Right forelimb (tissue), 1 donor: ENCODE measurements around the gene ZFP64.
"Not testable (repeated sequence)": the region's sequence is repeated elsewhere in the genome, so short reads cannot be mapped to it uniquely, and the experiment has no call there.

Experiments used
- DNase-seq: peaks from one replicate; pipeline ENCODE4 v3.0.0-alpha.2; 2018

ZFP64 gene

DNA sequence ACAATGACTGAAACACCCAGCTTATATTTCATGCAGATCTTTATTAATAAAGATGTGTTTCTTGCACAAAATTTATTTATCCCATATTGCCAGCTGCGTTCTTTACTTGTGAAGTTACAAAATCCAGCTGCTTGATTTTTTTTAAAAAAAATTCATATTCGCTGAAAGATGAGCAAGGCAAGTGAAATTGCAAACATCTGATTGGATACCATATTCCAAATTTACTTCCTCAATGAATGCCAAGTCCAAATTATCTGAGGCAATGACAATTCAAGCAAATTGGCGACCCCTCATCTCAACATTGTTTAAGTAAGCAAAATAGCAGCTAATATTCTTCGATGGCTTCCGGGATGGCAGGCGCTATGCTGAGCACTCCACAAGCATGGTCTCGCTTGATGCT is 37.7 kb downstream of the ZFP64 start:
- DNase-seq = no peak

DNA sequence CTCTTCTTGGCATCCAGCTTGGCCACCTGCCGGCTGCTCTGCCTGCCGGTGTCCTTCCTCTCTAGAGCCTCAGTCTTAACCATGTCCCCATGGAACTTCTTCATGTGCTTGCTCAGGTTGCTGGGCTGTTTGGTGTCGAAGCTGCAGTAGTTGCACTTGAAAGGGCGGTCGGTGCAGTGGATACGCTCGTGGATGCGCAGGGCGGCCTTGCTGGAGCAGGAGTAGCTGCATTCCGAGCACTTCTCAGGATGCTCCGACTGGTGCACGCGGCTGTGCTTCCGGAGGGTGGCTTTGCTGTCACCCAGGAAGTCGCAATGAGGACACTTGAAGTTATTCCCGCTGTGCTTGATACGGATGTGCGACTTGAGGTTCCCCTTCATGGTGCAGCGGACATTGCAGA is 38.7 kb downstream of the ZFP64 start:
- no peak for DNase-seq

GRCh38 chr20:52152416-52152815 is 39.2 kb downstream of the ZFP64 start:
- no peak for DNase-seq

- no peak for DNase-seq
These were observed 40.9 kb downstream of the ZFP64 start for GRCh38 chr20:52150440-52151258.

GRCh38 chr20:52145587-52145986 is 46.0 kb downstream of the ZFP64 start:
- DNase-seq = no peak

- no peak for DNase-seq
These were observed 48.3 kb downstream of the ZFP64 start for GRCh38 chr20:52143277-52143676.

GRCh38 chr20:52142757-52143156 is 48.8 kb downstream of the ZFP64 start:
- no peak for DNase-seq

DNA sequence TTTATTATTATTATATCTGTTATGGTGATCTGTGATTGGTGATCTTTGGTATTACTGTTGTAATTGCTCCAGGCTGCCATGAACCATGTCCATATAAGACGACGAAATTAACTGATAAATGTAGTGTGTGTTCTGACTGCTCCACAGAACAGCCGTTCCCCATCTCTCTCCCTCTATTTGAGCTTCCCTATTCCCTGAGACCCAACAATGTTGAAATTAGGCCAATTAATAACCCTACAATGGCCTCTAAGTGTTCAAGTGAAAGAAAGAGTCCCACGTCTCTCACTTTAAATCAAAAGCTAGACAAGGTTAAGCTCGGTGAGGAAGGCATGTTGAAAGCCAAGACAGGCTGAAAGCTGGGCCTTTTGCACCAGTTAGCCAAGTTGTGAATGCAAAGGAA is 51.6 kb downstream of the ZFP64 start:
- no peak for DNase-seq

GRCh38 chr20:52137850-52138249 is 53.7 kb downstream of the ZFP64 start:
- DNase-seq = no peak

GRCh38 chr20:52133714-52134113 is 57.9 kb downstream of the ZFP64 start:
- not testable (repeated sequence) for DNase-seq

GRCh38 chr20:52132337-52132736 is 59.2 kb downstream of the ZFP64 start:
- no peak for DNase-seq

- DNase-seq = no peak
These were observed 60.4 kb downstream of the ZFP64 start for GRCh38 chr20:52131048-52131643.

DNA sequence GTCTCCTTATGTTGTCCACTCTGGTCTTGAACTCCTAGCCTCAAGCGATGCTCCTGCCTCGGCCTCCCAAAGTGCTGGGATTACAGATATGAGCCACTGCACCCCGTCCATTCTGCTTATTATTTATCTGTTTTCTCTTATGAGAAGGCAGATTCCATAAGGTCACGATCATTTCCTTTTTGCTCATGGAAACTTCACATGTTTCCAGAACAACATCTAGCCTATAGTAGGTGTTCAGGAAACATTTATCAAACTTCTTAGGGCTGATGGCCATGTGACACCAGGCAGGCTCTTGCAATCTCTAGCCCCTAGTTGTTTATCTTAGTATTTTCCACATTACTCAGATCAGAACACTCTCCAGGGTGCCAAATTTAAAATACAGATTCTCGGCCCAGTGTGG is 61.2 kb downstream of the ZFP64 start:
- no peak for DNase-seq

DNA sequence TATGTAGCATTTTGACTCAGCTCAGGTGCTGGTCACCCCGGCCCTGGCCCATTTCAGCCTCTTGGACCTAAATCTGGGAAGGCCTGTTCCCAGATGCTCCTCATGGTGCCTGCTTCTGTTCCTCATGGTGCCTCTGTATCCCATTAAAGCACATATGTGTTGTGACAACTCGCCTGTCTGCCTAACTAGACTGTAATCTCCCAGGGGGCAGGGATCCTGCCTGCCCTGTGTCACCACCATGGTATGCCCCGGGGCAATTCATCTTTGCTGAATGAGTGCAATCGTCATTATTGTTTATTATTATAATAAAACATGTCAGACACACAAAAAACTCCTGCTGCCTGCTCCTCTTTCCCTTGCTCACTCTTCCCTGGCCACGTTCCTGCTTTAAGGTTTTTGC is 62.0 kb downstream of the ZFP64 start:
- no peak for DNase-seq

DNA sequence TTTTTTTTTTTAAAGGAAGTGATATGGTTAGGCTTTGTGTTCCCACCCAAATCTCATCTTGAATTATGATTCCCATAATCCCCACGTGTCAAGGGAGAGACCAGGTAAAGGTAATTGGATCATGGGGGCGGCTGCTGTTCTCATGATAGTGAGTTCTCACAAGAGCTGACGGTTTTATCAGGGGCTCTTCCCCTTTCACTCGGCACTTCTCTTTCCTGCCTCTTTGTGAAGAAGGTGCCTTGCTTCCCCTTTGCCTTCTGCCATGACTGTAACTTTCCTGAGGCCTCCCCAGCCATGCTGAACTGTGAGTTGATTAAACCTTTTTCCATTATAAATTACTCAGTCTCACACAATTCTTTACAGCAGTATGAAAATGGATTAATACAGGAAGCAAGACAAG is 64.3 kb downstream of the ZFP64 start:
- DNase-seq = no peak

GRCh38 chr20:52124821-52125220 is 66.8 kb downstream of the ZFP64 start:
- DNase-seq = no peak

DNA sequence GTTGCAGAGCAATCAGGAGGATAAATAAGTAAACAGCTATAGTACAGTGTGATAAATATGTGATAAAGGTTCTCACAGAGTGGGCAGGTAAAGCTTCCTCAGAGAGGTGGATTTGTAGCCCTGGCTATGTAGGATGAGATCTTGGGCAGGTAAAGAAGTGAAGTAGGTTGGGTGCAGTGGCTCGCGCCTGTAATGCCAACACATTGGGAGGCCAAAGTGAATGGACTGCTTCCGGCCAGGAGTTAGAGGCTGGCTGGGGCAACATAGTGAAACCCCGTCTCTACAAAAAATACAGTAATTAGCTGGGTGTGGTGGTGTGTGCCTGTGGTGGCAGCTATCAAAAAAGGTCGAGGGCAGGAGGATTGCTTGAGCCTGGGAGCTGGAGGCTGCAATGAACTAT is 72.9 kb downstream of the ZFP64 start:
- no peak for DNase-seq

DNA sequence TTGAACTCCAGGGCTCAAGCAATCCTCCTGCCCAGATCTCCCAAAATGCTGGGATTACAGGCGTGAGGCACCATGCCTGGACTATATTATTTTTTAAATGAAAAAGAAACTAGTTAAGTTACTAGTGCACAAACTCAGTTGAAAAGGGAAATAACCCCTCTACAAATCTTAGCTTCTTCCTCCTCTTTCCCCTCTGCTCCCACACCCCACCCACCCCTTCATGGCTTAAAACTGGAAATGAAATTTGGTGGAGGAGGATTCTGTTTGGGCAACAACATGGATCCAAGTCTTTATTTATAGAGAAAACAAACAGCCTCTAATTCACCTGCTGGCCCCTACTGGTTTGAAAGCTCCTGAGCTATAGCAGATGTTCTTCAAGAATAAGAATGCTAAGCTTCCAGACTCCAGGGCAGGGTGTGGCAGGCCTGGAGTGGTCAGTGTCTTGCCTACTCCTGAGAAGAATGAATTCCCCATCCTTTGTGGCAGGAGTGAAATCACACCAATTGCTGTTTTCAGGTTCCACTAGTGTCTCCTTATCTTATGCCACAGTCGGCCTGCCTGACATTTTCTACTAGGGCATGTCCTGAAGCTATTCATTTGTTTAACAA is 73.5 kb downstream of the ZFP64 start:
- no peak for DNase-seq

- DNase-seq = no peak
These were observed 81.1 kb downstream of the ZFP64 start for GRCh38 chr20:52110456-52110855.

- DNase-seq = no peak
These were observed 85.8 kb downstream of the ZFP64 start for GRCh38 chr20:52105442-52106422.

DNA sequence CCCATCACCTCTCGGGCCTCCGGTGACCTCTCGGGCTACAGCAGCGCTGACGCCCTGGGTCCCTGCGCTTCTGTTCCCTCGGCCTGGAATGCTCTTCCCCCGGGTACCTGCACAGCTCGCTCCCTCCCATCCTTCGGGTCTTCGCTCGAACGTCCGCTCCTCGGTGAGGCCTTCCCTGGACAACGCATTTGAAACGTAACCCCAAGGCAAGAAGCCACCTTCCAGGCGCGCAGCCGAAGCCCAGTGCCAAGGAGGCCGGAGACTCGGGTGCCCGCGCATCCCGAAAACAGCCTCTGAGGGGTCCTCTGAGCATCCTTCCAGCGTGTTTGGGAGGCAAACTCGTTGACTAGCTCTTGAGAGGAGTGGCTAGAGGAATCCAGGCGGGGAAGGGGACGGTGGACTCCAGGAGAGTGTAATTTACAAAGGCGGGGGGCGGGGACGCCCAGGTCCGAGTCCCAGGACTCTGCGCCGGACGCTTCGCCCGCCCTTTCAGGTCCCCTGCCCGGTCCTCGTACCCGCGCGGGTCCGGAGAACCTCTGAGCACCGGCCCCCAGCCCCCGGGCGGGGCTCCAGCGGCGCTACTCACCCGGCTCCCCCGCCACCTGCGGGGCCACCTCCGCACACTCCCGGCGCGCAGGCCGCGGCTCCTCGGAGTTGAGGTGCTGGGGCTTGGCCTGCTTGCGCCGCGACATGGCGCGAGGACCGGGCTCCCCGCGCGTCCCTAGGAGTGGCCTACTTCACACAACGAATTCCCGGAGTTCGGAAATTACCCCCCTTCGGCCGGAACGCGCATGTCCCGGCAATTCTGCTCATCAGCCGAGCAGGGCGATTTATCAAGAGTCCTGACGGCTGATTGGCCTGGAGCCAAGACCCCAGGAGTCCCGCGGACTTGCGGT is 86.8 kb downstream of the ZFP64 start:
- peak; percentile 70 for DNase-seq
